HepG2 (cell line): Measurements from ENCODE around the gene ZFHX3. TPM values are rescaled to one million over a fixed set of nuclear protein-coding genes. Genes with fewer than 3 reads are reported as not detected.
A peak's percentile ranks its signal among the peaks of the same experiment; 100 is the strongest.

Source experiments
- AHR ChIP-seq: IDR thresholded peaks from 2 replicates; pipeline ENCODE4 v1.6.1; 2018; ENCODE audit warnings: missing genetic modification reagents, missing compliant biosample characterization
- ARID4A ChIP-seq: sonication (generic); formaldehyde crosslinking; IDR thresholded peaks from 2 replicates; pipeline ENCODE4 v1.5.0; 2020; ENCODE audit warnings: mild to moderate bottlenecking, missing genetic modification reagents, borderline replicate concordance
- BCL6 ChIP-seq: IDR thresholded peaks from 2 replicates; pipeline ENCODE4 v1.6.1; 2016; ENCODE audit warnings: missing genetic modification reagents, missing compliant biosample characterization
- CCAR2 ChIP-seq: fragments of 200-400 bp; formaldehyde crosslinking; optimal IDR thresholded peaks from 2 replicates; pipeline ENCODE3; 2018; ENCODE audit warnings: low read depth, mild to moderate bottlenecking, low read length, moderate library complexity
- DBP ChIP-seq: sonication (generic); formaldehyde crosslinking; IDR thresholded peaks from 2 replicates; pipeline ENCODE4 v1.4.0; 2020; ENCODE audit warnings: missing genetic modification reagents; ENCODE audit errors: not compliant biosample characterization
- GATAD2A ChIP-seq: IDR thresholded peaks from 2 replicates; pipeline ENCODE4 v1.6.1; 2016
- HES4 ChIP-seq: sonication (generic); formaldehyde crosslinking; IDR thresholded peaks from 2 replicates; pipeline ENCODE4 v1.9.0; 2021; ENCODE audit warnings: mild to moderate bottlenecking, missing genetic modification reagents, borderline replicate concordance
- HINFP ChIP-seq: sonication (generic); formaldehyde crosslinking; IDR thresholded peaks from 2 replicates; pipeline ENCODE4 v1.4.0; 2020; ENCODE audit warnings: low read depth, mild to moderate bottlenecking, missing genetic modification reagents
- MTF1 ChIP-seq: sonication (generic); formaldehyde crosslinking; IDR thresholded peaks from 2 replicates; pipeline ENCODE4 v1.5.0; 2020; ENCODE audit warnings: missing genetic modification reagents
- POLR2AphosphoS5 ChIP-seq: IDR thresholded peaks from 2 replicates; pipeline ENCODE4 v1.6.1; 2012; ENCODE audit warnings: low read depth, low read length
- ZFAT ChIP-seq: sonication (generic); formaldehyde crosslinking; conservative IDR thresholded peaks from 2 replicates; pipeline ENCODE4 v1.8.1; 2023; ENCODE audit warnings: missing genetic modification reagents, inconsistent platforms
- ZNF430 ChIP-seq: sonication (generic); formaldehyde crosslinking; IDR thresholded peaks from 2 replicates; pipeline ENCODE4 v1.9.0; 2021; ENCODE audit warnings: mild to moderate bottlenecking, missing genetic modification reagents
- ZNF773 ChIP-seq: sonication (generic); formaldehyde crosslinking; IDR thresholded peaks from 2 replicates; pipeline ENCODE4 v1.4.0; 2020; ENCODE audit warnings: missing genetic modification reagents, borderline replicate concordance
- polyA plus RNA-seq, 8 experiments: library from polyadenylated mRNA; depleted of rRNA in 3 of 8; stranded (reverse) in 7 of 8; unstranded in 1 of 8; fragments of >200 nt; fragmentation: Illumina TruSeq in 4 of 8; extraction: Trizol in 4 of 8; gene quantifications; 2 replicates each; pipeline versions ENCODE4 v1.2.1 to v1.2.3, GENCODE V29; 2011 to 2016; ENCODE audit warnings: low read depth in 4 of 8, missing spikeins in 1 of 8, mixed read lengths in 1 of 8; ENCODE audit not compliant: insufficient read depth in 1 of 8
- total RNA-seq, 5 experiments: library from RNA; depleted of rRNA; stranded (reverse); fragments of >200 nt; fragmentation: Illumina TruSeq; extraction: Trizol; gene quantifications; 2 replicates each; pipeline ENCODE4 v1.2.3, GENCODE V29; 2016; ENCODE audit warnings: low read depth in 1 of 5
- TF ChIP-seq, protein P1 (sequence below): sonication (generic); formaldehyde crosslinking; IDR thresholded peaks from 2 replicates; pipeline ENCODE4 v1.8.0; 2022; ENCODE audit warnings: missing genetic modification reagents, mild to moderate bottlenecking, inconsistent platforms, borderline replicate concordance

Gene ZFHX3
- total and polyA plus RNA-seq, 2 of the 13 experiments (the other 11 are each of a cell fraction or from before 2014, with no cell fraction given), result 5.0 to 6.0 TPM

DNA sequence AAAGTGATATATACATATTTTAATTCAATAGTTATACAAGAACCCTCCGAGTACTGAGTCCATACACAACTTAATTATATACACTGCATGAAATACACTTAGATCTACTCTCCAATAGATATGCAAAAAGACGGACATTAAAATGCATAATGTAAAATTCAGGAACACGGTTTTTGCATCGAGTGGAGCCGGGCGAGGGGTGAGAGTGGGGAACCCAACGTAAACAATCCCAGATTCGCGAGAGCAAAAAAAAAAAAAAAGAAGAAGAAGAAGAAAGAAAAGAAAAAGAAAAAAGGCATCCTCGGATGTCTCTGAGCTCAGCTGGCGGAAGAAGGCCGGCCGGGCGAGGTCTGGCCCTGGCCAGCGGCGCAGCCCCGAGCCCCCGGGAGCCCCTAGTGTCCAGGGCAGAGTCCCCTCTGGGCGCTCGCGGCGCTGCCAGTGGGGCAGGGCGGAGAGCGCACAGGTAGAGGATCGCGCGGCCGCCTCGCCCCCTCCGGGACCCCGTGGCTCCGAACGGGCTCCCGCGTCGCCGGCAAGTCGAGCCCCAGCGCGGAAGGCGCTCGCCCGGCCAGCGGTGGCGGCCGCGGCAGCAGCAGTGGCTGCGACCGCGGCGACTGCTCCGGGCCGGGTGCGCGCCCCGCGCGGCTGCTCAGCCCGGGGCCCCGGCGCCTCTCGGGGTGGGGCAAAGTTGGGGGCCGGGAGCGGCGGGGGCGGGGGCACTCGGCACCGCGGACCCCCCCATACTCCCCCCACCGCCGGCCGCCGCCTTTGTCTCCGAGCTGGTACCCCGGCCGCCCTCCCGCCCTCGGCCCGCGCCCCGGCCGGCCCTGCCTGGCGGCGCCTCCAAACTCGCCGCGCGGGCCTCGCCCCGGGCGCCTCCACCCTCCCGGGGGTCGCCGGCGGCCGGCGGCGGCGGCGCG is 9.6 kb upstream of the ZFHX3 start (continued):
- TF ChIP-seq HINFP (CRISPR knock-in tag), result no peak
- no peak for TF ChIP-seq BCL6 (CRISPR knock-in tag)
- TF ChIP-seq GATAD2A (CRISPR knock-in tag), result no peak; the same call in 1 of the 2 replicates
- no peak for TF ChIP-seq MTF1 (CRISPR knock-in tag)
- no peak for TF ChIP-seq AHR
- peak; percentile 30; the same call in 1 of the 2 replicates for TF ChIP-seq ARID4A (CRISPR knock-in tag)
- TF ChIP-seq CCAR2, result no peak
- TF ChIP-seq, protein P1, sequence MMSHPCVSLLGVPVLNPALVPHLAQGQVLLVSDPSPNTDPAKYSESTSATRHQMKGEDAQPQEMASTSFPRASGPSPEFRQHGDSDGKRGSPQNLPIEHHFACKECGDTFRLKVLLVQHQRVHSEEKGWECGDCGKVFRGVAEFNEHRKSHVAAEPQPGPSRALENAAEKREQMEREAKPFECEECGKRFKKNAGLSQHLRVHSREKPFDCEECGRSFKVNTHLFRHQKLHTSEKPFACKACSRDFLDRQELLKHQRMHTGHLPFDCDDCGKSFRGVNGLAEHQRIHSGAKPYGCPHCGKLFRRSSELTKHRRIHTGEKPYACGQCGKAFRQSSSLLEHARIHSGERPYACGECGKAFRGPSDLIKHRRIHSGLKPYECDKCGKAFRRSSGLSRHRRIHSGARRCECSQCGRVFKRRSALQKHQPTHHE (CRISPR knock-in tag), result no peak
- TF ChIP-seq HES4 (CRISPR knock-in tag), result peak; percentile 61
- peak; percentile 32; the same call in 1 of the 2 replicates for TF ChIP-seq ZNF773 (CRISPR knock-in tag)
- no peak for TF ChIP-seq DBP (CRISPR knock-in tag)
- TF ChIP-seq POLR2AphosphoS5, result no peak
- TF ChIP-seq ZNF430 (CRISPR knock-in tag), result no peak
- TF ChIP-seq ZFAT, result no peak
